Neural crest cell (in vitro differentiated cells): ENCODE measurements around the gene ELMO1. TPM values are rescaled to one million over a fixed set of nuclear protein-coding genes. Genes with fewer than 3 reads are reported as not detected.

Experiments used
- DNase-seq: peaks from one replicate; pipeline ENCODE4 v3.0.0; 2021; ENCODE audit warnings: low read depth, mixed read lengths, low spot score
- H3K27ac Mint-ChIP-seq: one replicate; pipeline ENCODE4 v1.8.0; 2021; ENCODE audit warnings: mild to moderate bottlenecking, mixed read lengths; ENCODE audit not compliant: unreplicated experiment
- H3K27me3 Mint-ChIP-seq: 2 replicates; pipeline ENCODE4 v1.8.0; 2021; ENCODE audit warnings: low read depth, mild to moderate bottlenecking, mixed read lengths
- H3K36me3 Mint-ChIP-seq: 2 replicates; pipeline ENCODE4 v1.8.0; 2021; ENCODE audit warnings: low read depth, mild to moderate bottlenecking, mixed read lengths
- H3K4me1 Mint-ChIP-seq: 2 replicates; pipeline ENCODE4 v1.8.0; 2021; ENCODE audit warnings: mixed read lengths
- H3K4me3 Mint-ChIP-seq: one replicate; pipeline ENCODE4 v1.8.0; 2021; ENCODE audit warnings: mild to moderate bottlenecking, mixed read lengths
- H3K9me3 Mint-ChIP-seq: 2 replicates; pipeline ENCODE4 v1.8.0; 2021; ENCODE audit warnings: mixed read lengths
- CTCF ChIP-seq: fragments of 200-600 bp; sonication (generic); conservative IDR thresholded peaks from 2 replicates; pipeline ENCODE4 v1.5.0; 2021; ENCODE audit warnings: antibody characterized with exemption, mild to moderate bottlenecking
- total RNA-seq: library from RNA; stranded (reverse); gene quantifications from 2 replicates; pipeline ENCODE4 v1.2.1, GENCODE V29; 2021

The ELMO1 gene
- total RNA-seq, 1 donor from 2014 or later, result 7.4 TPM

GRCh38 chr7:37364856-37365255 lies 83.8 kb downstream of the ELMO1 start:
- Mint-ChIP-seq H3K36me3 (no peaks in the 10 kb centered on the region), H3K27me3 (no peaks in the 10 kb centered on the region), H3K9me3 (peaks cover 3% of the 10 kb centered on the region), H3K4me1 (no peaks in the 10 kb centered on the region), H3K27ac (no peak overlapping the region), H3K4me3 (no peak overlapping the region)
- no peak for DNase-seq
- TF ChIP-seq CTCF, result no peak

- TF ChIP-seq CTCF, result no peak
- H3K36me3 Mint-ChIP-seq, result no peaks in the 10 kb centered on the region
- no peak overlapping the region for H3K27ac Mint-ChIP-seq
- H3K27me3 Mint-ChIP-seq, result no peaks in the 10 kb centered on the region
- H3K9me3 Mint-ChIP-seq, result peaks cover 3% of the 10 kb centered on the region
- no peaks in the 10 kb centered on the region for H3K4me1 Mint-ChIP-seq
- no peak for DNase-seq
- H3K4me3 Mint-ChIP-seq, result no peak overlapping the region
Measured at GRCh38 chr7:37363536-37364491, 84.8 kb downstream of the ELMO1 start.

GRCh38 chr7:37362802-37363201 lies 85.9 kb downstream of the ELMO1 start:
- H3K4me1 Mint-ChIP-seq, result no peaks in the 10 kb centered on the region
- no peak overlapping the region for H3K4me3 Mint-ChIP-seq
- no peak for DNase-seq
- no peaks in the 10 kb centered on the region for H3K27me3 Mint-ChIP-seq
- H3K9me3 Mint-ChIP-seq, result peaks cover 3% of the 10 kb centered on the region
- no peak overlapping the region for H3K27ac Mint-ChIP-seq
- no peaks in the 10 kb centered on the region for H3K36me3 Mint-ChIP-seq
- TF ChIP-seq CTCF, result no peak

GRCh38 chr7:37360484-37360883 lies 88.2 kb downstream of the ELMO1 start:
- no peak overlapping the region for H3K27ac Mint-ChIP-seq
- DNase-seq, result no peak
- no peak overlapping the region for H3K4me3 Mint-ChIP-seq
- TF ChIP-seq CTCF, result no peak
- no peaks in the 10 kb centered on the region for H3K36me3 Mint-ChIP-seq
- H3K27me3 Mint-ChIP-seq, result no peaks in the 10 kb centered on the region
- H3K9me3 Mint-ChIP-seq, result peaks cover 3% of the 10 kb centered on the region
- H3K4me1 Mint-ChIP-seq, result no peaks in the 10 kb centered on the region

GRCh38 chr7:37359662-37360444 lies 88.8 kb downstream of the ELMO1 start:
- TF ChIP-seq CTCF, result no peak
- no peak for DNase-seq
- H3K4me1 Mint-ChIP-seq, result peaks cover 5% of the 10 kb centered on the region
- no peak overlapping the region for H3K4me3 Mint-ChIP-seq
- no peaks in the 10 kb centered on the region for H3K27me3 Mint-ChIP-seq
- no peak overlapping the region for H3K27ac Mint-ChIP-seq
- peaks cover 3% of the 10 kb centered on the region for H3K9me3 Mint-ChIP-seq
- no peaks in the 10 kb centered on the region for H3K36me3 Mint-ChIP-seq
